B cell (primary cell): Measurements from ENCODE around the gene EXOC6B.

Experiments
- EZH2 ChIP-seq: IDR thresholded peaks from 2 replicates; pipeline ENCODE4 v1.6.1; 2012; ENCODE audit warnings: borderline replicate concordance, low read depth, mild to moderate bottlenecking, moderate library complexity, low read length; ENCODE audit not compliant: insufficient read depth, poor library complexity, severe bottlenecking
- TF ChIP-seq, protein P1 (sequence below): fragments of 200-600 bp; IDR thresholded peaks from one replicate; pipeline ENCODE4 v1.8.0; 2022; ENCODE audit warnings: antibody characterized with exemption, mild to moderate bottlenecking

DNA sequence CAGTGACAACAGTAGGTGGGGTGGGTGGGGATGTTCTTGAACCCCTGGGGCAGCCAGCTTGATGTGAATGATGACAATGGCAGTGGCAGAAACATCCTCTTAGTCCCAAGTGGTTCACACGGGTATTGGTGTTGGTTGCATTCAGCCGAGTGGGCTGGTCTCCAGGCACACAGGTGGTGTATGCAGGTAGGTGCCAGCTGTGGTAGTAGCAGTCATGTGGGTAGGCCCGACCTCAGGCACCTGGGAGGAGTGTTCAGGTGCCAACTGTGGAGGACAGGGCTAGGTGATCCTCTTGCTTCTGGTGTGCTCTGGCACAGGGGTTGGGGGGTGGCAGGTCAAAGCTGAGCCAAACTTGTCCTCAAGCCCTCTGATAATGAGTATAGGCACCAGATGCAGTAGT, 350.6 kb downstream of the EXOC6B start:
- TF ChIP-seq, protein P1, sequence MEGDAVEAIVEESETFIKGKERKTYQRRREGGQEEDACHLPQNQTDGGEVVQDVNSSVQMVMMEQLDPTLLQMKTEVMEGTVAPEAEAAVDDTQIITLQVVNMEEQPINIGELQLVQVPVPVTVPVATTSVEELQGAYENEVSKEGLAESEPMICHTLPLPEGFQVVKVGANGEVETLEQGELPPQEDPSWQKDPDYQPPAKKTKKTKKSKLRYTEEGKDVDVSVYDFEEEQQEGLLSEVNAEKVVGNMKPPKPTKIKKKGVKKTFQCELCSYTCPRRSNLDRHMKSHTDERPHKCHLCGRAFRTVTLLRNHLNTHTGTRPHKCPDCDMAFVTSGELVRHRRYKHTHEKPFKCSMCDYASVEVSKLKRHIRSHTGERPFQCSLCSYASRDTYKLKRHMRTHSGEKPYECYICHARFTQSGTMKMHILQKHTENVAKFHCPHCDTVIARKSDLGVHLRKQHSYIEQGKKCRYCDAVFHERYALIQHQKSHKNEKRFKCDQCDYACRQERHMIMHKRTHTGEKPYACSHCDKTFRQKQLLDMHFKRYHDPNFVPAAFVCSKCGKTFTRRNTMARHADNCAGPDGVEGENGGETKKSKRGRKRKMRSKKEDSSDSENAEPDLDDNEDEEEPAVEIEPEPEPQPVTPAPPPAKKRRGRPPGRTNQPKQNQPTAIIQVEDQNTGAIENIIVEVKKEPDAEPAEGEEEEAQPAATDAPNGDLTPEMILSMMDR, result no peak
- TF ChIP-seq EZH2, result no peak
